Upper lobe of right lung (tissue), 1 donor: ENCODE results near the gene IGSF21. TPM values are rescaled to one million over a fixed set of nuclear protein-coding genes. Genes with fewer than 3 reads are reported as not detected.

Experiments used
- ATAC-seq: fragments of 200-7000 bp; cut with Tn5 transposase; one replicate; pipeline ENCODE4 v1.9.1; 2020; ENCODE audit warnings: mild to moderate bottlenecking, moderate library complexity
- DNase-seq: peaks from one replicate; pipeline ENCODE4 v3.0.0-alpha.2; 2020
- H3K27ac ChIP-seq: fragments of 200-600 bp; one replicate; pipeline ENCODE4 v1.8.0; 2022
- H3K27me3 ChIP-seq: fragments of 200-600 bp; one replicate; pipeline ENCODE4 v1.8.0; 2022; ENCODE audit warnings: mild to moderate bottlenecking
- H3K36me3 ChIP-seq: fragments of 200-600 bp; one replicate; pipeline ENCODE4 v1.8.0; 2022
- H3K4me1 ChIP-seq: fragments of 200-600 bp; one replicate; pipeline ENCODE4 v1.8.0; 2022
- H3K4me3 ChIP-seq: fragments of 200-600 bp; one replicate; pipeline ENCODE4 v1.8.0; 2022; ENCODE audit warnings: mild to moderate bottlenecking
- H3K9me3 ChIP-seq: fragments of 200-600 bp; one replicate; pipeline ENCODE4 v1.8.0; 2022
- intact Hi-C: fragments of 100-400 bp; cut with DNase I; formaldehyde crosslinking; loops from one replicate; pipeline ENCODE4 v1.11.0; 2022
- total RNA-seq: library from RNA; stranded (reverse); fragmentation: NEBNext Ultra II Directional; extraction: Animal tissue kit (Norgen Biotek cat#: 25700); gene quantifications from one replicate; pipeline ENCODE4 v1.2.1, GENCODE V29; 2021
- TF ChIP-seq, protein P1 (sequence below): fragments of 200-600 bp; IDR thresholded peaks from one replicate; pipeline ENCODE4 v1.8.0; 2022; ENCODE audit warnings: antibody characterized with exemption
- donor health status: DM: no; HTN: yes; CAD: no; lungs with severe emphysema.

Gene IGSF21
- total RNA-seq, 1 donor from 2014 or later: 3.2 TPM

DNA sequence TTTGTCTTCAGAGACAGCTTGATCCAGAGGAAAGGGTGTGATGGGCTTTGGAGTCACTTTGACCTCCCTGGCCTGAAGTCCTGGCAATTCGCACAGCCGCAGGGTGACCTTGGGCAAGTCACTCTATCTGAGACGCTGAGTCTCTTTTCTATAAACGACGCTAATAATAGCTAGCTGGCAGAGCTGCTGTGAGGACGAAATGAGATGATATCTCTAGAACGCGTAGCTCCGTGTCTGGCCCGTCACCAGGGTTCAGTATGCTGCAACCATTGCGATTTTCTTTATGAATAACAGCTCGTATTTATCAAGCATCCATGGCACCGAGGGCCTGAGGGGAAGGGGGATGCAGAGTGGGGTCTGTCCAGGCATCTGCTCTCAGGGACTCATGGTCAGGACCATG, 58.7 kb downstream of the IGSF21 start:
- H3K4me1 ChIP-seq: no peaks in the 10 kb centered on the region
- H3K36me3 ChIP-seq: no peaks in the 10 kb centered on the region
- H3K9me3 ChIP-seq: no peaks in the 10 kb centered on the region
- intact Hi-C loops: no loop called here
- no peak overlapping the region for H3K4me3 ChIP-seq
- DNase-seq: no peak
- TF ChIP-seq, protein P1, sequence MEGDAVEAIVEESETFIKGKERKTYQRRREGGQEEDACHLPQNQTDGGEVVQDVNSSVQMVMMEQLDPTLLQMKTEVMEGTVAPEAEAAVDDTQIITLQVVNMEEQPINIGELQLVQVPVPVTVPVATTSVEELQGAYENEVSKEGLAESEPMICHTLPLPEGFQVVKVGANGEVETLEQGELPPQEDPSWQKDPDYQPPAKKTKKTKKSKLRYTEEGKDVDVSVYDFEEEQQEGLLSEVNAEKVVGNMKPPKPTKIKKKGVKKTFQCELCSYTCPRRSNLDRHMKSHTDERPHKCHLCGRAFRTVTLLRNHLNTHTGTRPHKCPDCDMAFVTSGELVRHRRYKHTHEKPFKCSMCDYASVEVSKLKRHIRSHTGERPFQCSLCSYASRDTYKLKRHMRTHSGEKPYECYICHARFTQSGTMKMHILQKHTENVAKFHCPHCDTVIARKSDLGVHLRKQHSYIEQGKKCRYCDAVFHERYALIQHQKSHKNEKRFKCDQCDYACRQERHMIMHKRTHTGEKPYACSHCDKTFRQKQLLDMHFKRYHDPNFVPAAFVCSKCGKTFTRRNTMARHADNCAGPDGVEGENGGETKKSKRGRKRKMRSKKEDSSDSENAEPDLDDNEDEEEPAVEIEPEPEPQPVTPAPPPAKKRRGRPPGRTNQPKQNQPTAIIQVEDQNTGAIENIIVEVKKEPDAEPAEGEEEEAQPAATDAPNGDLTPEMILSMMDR: no peak
- H3K27me3 ChIP-seq: peaks cover 6% of the 10 kb centered on the region
- no peak overlapping the region for H3K27ac ChIP-seq
- no peak for ATAC-seq

DNA sequence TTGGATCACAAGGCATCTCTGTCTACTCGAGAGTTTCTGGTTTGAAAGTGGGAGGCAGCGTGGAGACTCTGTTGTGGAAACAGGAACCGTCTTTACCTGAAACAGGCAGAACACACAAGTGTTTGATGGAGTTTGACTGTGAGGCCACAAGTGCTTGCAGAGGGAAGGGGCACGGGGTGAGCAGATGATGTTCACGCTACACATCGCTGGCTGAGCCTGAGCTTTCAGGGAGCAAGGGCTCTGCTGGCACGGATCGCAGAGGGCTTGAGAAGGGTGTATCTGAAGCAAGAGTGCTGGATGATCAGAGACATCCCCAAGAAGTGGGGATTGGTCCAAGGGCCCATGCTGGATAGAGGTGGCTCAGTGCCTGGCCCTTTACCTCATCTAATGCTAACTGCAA, 59.3 kb downstream of the IGSF21 start:
- TF ChIP-seq, protein P1: no peak
- H3K4me1 ChIP-seq: no peaks in the 10 kb centered on the region
- H3K27ac ChIP-seq: no peak overlapping the region
- no peak for ATAC-seq
- no peak overlapping the region for H3K4me3 ChIP-seq
- DNase-seq: no peak
- H3K36me3 ChIP-seq: no peaks in the 10 kb centered on the region
- intact Hi-C loops: no loop called here
- H3K9me3 ChIP-seq: no peaks in the 10 kb centered on the region
- H3K27me3 ChIP-seq: peaks cover 6% of the 10 kb centered on the region

DNA sequence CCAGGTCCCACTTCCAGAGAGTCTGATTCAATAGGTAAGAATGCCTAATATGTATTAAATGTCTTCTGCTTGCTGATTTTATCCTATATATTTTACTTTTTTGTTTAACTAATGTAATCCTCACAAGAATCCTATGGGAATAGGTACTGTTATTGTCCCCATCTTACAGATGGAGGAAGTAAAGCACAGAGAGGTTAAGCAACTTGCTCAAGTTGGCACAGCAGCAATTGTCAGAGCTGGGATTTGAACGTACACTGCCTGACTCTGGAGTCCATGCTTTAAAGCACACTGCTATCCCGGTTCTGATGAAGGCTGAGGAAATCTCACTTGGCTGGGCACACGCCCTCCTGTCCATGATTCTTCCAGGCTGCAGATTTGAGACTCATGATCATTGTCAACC, 62.8 kb downstream of the IGSF21 start:
- H3K4me1 ChIP-seq: no peaks in the 10 kb centered on the region
- no peak for ATAC-seq
- no peaks in the 10 kb centered on the region for H3K9me3 ChIP-seq
- no peaks in the 10 kb centered on the region for H3K36me3 ChIP-seq
- no peak for DNase-seq
- intact Hi-C loops: no loop called here
- H3K27ac ChIP-seq: no peak overlapping the region
- TF ChIP-seq, protein P1: no peak
- no peak overlapping the region for H3K4me3 ChIP-seq
- H3K27me3 ChIP-seq: peaks cover 10% of the 10 kb centered on the region

DNA sequence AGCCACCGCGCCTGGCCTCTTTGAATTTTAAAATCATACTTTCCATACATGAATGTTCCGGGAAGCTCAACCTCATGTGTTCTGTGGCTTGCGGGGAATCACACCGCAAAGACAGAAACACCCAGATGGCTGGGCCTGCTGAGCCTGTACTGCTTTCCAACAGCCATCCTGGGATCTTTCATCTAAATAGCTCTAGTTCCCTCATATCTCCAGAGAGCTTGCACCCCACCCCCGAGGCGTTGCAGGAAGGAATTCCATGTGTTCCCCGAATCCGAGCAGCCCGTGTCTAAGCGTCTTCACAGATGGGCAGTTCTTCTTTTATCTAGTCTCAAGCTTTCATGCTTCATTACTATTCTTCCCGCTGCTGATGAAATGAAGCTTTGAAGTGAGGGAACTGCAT, 66.4 kb downstream of the IGSF21 start:
- Histone ChIP-seq H3K9me3 (no peaks in the 10 kb centered on the region), H3K27ac (no peak overlapping the region), H3K4me1 (no peaks in the 10 kb centered on the region), H3K36me3 (no peaks in the 10 kb centered on the region), H3K27me3 (peaks cover 19% of the 10 kb centered on the region), H3K4me3 (no peak overlapping the region)
- ATAC-seq: no peak
- intact Hi-C loops: no loop called here
- TF ChIP-seq, protein P1: no peak
- DNase-seq: no peak

DNA sequence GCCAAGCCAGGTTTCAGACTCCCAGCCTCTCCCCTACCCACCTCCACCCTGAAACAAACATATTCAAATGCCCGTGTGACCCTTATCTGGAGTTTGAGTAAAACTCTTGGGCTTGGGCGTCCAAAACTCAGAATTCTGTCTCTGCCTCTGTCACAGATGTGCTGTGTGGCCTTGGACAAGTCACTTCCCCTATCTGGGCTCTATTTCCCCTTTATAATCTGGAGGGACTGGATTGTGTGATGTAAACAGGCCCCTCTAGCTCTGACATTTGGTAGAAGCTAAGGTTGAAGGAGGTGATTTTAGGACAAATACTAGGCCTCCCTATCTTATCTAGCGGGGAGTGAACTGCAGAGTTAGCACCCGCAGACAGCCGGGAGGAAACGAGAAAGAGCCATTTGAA, 67.5 kb downstream of the IGSF21 start:
- intact Hi-C loops: no loop called here
- TF ChIP-seq, protein P1: no peak
- Histone ChIP-seq H3K4me3 (no peak overlapping the region), H3K9me3 (no peaks in the 10 kb centered on the region), H3K27ac (no peak overlapping the region), H3K27me3 (peaks cover 28% of the 10 kb centered on the region), H3K36me3 (no peaks in the 10 kb centered on the region), H3K4me1 (no peaks in the 10 kb centered on the region)
- ATAC-seq (no peak), DNase-seq (no peak)
